ENCODE measurements around the gene PYURF.

Gene PYURF

GRCh38 chr4:88503344-88503743 is 20.2 kb downstream of the PYURF start:
- DNase-seq, result no peak

GRCh38 chr4:88497859-88498409 is 25.6 kb downstream of the PYURF start:
- DNase-seq, result no peak

- DNase-seq, result no peak
Observed at GRCh38 chr4:88489100-88489761, 34.3 kb downstream of the PYURF start.

GRCh38 chr4:88481537-88481936 is 42.0 kb downstream of the PYURF start:
- no peak for DNase-seq

GRCh38 chr4:88478247-88478646 is 45.3 kb downstream of the PYURF start:
- DNase-seq, result no peak

GRCh38 chr4:88477229-88477860 is 46.2 kb downstream of the PYURF start:
- DNase-seq, result no peak

Data from stimulated activated CD4-positive, alpha-beta T cell treated with anti-CD3 and anti-CD28 coated beads, Interleukin-4, amount 100 ng/mL, for 24 hours (primary cell).